SK-N-MC (cell line): Measurements from ENCODE around the gene GPR27.

ENCODE experiments used
- EZH2 ChIP-seq: fragments of 200-600 bp; sonication (generic); IDR thresholded peaks from one replicate; pipeline ENCODE4 v1.6.1; 2017; ENCODE audit warnings: antibody characterized with exemption
- POLR2AphosphoS5 ChIP-seq: IDR thresholded peaks from 2 replicates; pipeline ENCODE4 v1.6.1; 2012; ENCODE audit warnings: mild to moderate bottlenecking, low read depth, low read length, borderline replicate concordance

DNA sequence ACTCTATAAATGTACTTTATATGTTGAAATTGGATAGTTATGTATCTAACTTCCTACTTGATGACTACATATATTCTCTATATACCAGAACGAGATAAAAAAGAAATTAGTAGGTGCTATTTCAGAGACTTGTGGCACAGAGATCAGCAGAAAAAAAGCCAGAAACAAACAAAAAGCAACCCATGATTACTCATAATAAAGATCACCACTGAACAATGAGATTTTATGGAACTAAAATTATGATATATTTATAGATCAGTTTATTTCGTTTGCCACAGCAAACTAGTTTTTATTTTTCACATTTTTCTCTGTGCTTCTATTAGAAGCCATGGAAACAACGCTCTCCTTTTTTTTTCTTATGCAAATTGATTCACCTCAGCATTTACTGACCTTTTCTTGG lies 46.4 kb downstream of the GPR27 start:
- TF ChIP-seq POLR2AphosphoS5 (no peak), EZH2 (no peak)
